ENCODE data around the gene BAIAP2L1. TPM values are rescaled to one million over a fixed set of nuclear protein-coding genes. Genes with fewer than 3 reads are reported as not detected.
A peak's percentile ranks its signal among the peaks of the same experiment; 100 is the strongest.
"Not testable (repeated sequence)": the region's sequence is repeated elsewhere in the genome, so short reads cannot be mapped to it uniquely, and the experiment has no call there.

Gene BAIAP2L1
- total RNA-seq, 1 donor from 2014 or later = 6.5 TPM

- peak; percentile 19 for DNase-seq
Observed at GRCh38 chr7:98399462-98399861, 1.4 kb downstream of the BAIAP2L1 start.

GRCh38 chr7:98398567-98399372 lies 2.1 kb downstream of the BAIAP2L1 start:
- peak; percentile 36 for DNase-seq

DNA sequence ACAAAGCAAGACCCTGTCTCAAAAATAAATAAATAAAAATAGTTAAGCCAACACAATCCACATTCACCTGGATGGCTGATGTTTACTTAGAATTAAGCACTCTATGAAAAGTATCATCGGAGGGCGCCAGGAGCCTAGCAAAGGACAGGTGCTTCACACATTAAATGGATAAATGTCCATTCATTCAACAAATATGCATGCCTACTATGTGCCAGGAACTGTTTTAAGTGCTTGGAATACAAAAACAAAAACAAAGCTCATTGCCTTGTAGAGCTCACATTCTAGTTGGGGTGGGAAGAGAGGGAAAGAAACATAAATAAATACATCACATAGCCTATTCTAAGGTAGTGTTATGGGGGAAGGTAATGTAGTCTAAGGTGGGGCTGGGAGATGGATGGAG lies 4.1 kb downstream of the BAIAP2L1 start:
- DNase-seq = no peak

GRCh38 chr7:98395951-98396350 lies 4.9 kb downstream of the BAIAP2L1 start:
- DNase-seq = no peak

DNA sequence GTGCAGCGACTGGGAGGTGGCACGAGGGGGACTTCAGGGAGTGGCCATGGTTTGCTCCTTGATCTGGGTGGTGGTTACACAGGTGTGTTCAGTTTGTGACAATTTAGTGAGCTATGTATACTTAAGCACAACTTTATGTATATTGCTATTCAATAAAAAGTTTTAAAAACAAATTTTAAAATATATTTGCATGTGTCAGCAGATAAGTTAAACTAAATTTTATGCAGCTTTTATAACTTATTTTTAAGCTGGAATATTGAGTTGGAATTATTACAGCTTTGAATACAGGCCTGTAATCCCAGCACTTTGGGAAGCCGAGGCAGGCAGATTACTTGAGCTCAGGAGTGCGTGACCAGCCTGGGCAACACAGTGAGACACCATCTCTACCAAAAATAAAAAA lies 5.4 kb downstream of the BAIAP2L1 start:
- no peak for DNase-seq

- peak; percentile 74 for DNase-seq
Observed at GRCh38 chr7:98394377-98394836, 6.5 kb downstream of the BAIAP2L1 start.

- no peak for DNase-seq
Observed at GRCh38 chr7:98387544-98388226, 13.2 kb downstream of the BAIAP2L1 start.

- peak; percentile 78 for DNase-seq
Observed at GRCh38 chr7:98387131-98387530, 13.8 kb downstream of the BAIAP2L1 start.

DNA sequence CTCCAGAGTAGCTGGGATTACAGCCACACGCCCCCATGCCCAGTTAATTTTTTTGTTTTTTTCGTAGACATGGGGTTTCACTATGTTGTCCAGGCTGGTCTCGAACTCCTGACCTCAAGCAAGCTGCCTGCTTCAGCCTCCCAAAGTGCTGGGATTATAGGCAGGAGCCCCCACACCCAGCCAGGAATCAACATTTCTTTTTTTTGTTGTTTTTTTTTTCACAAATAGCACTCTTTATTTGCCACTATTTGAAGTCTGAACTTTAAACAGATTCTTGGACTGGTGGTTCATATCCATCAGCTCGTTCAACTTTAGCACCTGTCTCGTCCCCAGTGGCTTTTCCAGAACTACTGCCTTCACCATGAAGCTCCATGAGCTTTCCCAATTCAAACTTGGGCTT lies 15.4 kb downstream of the BAIAP2L1 start:
- DNase-seq = not testable (repeated sequence)

GRCh38 chr7:98378210-98378819 lies 22.6 kb downstream of the BAIAP2L1 start:
- no peak for DNase-seq

DNA sequence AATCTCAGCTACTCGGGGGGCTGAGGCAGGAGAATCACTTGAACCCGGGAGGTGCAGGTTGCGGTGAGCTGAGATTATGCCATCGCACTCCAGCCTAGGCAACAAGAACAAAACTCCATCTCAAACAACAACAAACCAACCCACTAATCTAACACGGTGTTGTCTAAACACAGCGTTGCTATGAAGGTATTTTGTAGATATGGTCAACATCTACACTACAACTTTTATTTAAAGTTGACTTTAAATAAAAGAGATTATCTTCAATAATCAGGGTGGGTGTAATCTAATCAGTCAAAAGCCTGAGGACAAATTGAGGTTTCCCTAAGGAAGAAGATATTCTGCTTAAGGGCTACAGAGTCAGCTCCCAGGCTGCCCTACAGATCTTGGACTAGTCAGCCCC lies 24.2 kb downstream of the BAIAP2L1 start:
- no peak for DNase-seq

GRCh38 chr7:98375664-98376063 lies 25.2 kb downstream of the BAIAP2L1 start:
- DNase-seq = no peak

DNA sequence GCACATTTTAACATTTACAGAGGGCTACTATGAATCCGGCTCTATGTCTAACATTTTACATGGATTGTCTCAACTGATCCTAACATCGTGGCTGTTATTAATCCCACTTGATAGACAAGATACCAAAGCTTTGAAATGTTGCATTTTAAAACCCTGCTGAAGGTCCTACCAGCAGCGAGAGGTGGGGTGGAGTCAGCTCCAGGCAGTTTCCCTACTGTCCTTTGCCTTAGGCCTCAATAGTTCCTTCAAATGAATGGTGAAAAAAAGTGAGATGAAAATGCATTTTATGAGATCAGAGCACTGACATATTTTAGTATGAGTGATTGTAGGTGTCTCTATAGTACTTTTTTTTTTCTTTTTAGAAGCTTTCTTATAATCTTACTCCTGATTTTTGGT lies 26.6 kb downstream of the BAIAP2L1 start:
- no peak for DNase-seq

DNA sequence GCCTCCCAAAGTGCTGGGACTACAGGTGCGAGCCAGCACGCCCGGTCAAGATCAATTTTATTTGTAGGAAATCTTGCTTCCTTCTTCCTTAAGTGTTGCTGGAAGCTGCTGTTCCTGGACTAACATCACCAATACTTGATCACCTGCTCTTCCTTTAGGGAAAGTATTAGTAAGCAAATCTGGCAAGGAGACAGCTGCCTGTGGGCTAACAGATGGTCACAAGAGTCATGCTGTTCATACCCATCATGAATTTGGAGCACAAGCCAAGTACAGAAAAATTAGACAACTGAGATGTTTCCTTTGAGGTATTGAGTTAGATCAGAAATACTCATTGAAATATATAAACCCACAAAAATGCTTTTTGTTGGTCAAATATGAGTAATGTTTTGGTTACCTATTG lies 27.9 kb downstream of the BAIAP2L1 start:
- peak; percentile 62 for DNase-seq

GRCh38 chr7:98369726-98370125 lies 31.2 kb downstream of the BAIAP2L1 start:
- no peak for DNase-seq

DNA sequence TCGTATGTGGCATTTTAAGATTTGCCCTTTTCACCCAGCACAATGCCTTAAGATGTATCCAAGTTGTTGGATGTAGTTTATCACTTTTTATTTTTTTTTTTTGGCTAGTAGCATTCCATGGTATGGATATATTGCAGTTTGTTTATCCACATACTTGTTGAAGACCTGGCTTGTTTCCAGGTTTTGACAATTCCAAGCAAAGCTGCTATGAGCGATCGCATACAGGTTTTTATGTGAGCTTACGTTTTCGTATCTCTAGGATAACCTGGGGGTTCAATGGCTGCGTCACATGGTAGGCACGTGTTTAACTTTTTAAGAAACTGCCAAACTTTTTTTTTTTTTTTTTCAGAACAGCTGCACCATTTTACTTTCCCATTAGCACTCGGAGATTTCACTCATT lies 32.2 kb downstream of the BAIAP2L1 start:
- no peak for DNase-seq

GRCh38 chr7:98366562-98366938 lies 34.3 kb downstream of the BAIAP2L1 start:
- no peak for DNase-seq

DNA sequence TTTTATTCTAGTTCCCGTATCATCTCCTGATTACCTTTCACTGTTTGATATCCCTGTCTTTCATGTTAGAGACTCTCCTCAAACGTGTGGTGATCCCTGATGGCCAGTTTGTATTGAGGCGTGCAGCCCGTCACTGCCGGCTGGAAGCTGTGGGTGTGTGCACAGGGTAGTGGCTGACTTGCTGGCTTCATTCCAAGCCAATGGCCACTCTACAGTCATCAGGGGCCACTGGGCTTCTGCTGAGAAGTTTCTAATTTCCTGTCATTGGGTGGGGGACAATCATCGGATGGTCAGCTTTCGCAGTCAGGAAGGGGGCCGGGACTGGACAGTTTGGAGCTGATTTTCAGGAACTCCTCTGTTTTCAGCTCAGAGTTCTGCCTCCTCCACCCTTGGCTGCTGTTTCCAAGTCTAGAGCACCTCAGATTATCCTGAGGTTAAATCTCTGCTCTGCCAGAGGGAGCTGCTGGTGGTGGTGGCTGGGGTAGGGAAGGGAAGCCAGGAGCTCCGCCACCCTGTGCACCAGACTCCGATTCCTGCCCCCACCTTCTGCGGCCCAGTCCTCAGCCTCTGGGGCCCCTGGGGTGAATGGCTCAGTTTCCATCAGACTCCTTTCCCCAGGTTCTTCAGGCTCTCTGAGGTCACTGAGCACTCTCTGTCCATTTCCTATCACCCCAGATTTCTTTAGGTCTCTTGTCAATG lies 34.9 kb downstream of the BAIAP2L1 start:
- DNase-seq = no peak

GRCh38 chr7:98364220-98364619 lies 36.7 kb downstream of the BAIAP2L1 start:
- no peak for DNase-seq

DNA sequence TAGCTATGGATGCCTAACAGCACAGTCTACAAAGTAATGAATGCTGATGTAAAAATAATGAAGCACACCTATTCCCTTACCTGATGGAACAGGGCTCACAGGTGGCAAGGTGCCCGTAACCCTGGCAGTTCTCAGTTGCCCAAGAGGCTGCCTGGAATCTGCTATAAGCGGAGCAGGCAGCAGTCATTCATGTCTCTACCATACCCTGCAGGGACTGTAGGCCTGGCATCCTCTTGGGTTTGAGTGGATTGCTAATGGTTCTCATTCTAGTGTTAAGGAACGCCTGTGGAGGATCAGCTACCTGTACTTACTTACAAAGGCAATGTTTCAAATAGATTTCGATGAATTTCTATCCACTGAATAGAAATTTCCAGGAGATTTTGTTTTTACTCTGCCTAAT lies 38.4 kb downstream of the BAIAP2L1 start:
- no peak for DNase-seq

DNA sequence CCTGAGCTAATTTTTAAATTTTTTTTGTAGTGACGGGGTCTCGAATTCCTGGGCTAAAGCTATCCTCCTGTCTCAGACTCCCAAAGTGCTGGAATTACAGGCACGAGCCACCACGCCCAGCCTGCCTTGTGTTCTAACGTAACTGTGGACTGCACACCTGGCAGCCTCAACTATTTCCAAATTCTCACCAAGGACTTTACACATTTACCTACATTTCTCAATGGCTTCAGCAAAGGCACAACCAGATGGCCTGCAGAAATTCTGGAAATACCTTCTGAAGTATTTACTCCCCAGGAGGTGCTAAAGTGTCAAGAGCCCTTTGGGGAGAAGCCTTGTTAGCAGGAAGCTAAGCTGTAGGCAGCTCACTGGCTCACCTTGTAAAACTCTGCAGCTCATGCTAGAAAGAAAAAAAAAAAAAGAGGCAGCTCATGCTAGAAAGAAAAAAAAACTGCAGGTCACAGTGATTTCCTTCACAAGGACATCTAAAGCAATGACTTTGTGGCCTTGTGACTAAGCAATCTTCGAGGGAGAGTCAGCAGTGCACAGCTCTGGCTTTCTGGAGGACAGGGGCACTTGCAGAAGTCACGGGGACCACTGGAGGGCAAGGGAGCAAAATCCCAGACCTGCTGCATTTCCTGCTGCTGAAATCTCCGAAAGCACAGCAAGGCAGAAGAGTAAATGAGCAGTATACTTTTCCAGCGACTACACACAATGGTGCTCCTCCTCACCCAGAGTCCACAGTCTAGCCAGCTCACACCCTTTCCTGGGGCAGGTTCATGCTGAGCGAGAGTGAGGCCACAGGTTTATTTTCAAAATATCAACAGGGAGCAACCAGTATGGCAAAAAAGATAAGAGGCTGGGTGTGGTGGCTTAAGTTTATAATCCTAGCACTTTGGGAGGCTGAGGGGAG lies 40.4 kb downstream of the BAIAP2L1 start:
- no peak for DNase-seq

DNA sequence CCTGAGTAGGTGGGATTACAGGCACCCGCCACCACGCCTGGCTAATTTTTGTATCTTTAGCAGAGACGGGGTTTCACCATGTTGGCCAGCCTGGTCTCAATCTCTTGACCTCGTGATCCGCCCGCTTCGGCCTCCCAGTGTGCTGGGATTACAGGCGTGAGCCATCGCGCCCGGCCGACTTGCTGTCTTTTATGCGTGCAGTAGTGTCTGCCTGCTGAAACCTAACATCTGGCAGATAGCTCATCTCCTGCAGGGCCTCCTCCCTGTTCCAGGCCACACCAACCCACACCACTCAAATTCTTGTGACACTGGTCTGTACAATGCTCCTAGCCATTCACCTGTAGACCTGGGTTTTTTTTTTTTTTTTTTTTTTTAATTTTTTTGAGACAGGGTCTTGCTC lies 41.5 kb downstream of the BAIAP2L1 start:
- DNase-seq = no peak

Measured in tongue (tissue), 2 donors.